IgD-negative memory B cell (primary cell): ENCODE results near the gene ATXN1. TPM values are rescaled to one million over a fixed set of nuclear protein-coding genes. Genes with fewer than 3 reads are reported as not detected.

ENCODE experiments used
- H3K27ac Mint-ChIP-seq, 3 donors: one replicate each; pipeline ENCODE4 v1.8.0; 2020 to 2022; ENCODE audit warnings: mild to moderate bottlenecking in 3 of 3, mixed read lengths in 3 of 3, moderate library complexity in 1 of 3
- H3K27me3 Mint-ChIP-seq: one replicate; pipeline ENCODE4 v1.8.0; 2021; ENCODE audit warnings: mixed read lengths
- H3K36me3 Mint-ChIP-seq: one replicate; pipeline ENCODE4 v1.8.0; 2020; ENCODE audit warnings: mild to moderate bottlenecking, mixed read lengths
- H3K4me1 Mint-ChIP-seq, 3 donors: one replicate each; pipeline ENCODE4 v1.8.0; 2020 to 2022; ENCODE audit warnings: mixed read lengths in 3 of 3, mild to moderate bottlenecking in 1 of 3
- H3K4me3 Mint-ChIP-seq, 4 donors: one replicate each; pipeline ENCODE4 v1.8.0; 2020 to 2022; ENCODE audit warnings: mild to moderate bottlenecking in 4 of 4, mixed read lengths in 4 of 4, moderate library complexity in 3 of 4
- H3K9me3 Mint-ChIP-seq, 3 donors: one replicate each; pipeline ENCODE4 v1.8.0; 2020 to 2021; ENCODE audit warnings: mixed read lengths in 3 of 3, mild to moderate bottlenecking in 1 of 3
- polyA plus RNA-seq: library from polyadenylated mRNA; unstranded; fragments of 300-500 nt; fragmentation: Illumina TruSeq; gene quantifications from one replicate; pipeline ENCODE4 v1.2.3, GENCODE V29; 2021

Gene ATXN1
- polyA plus RNA-seq, 1 donor from 2014 or later = 5.0 TPM

DNA sequence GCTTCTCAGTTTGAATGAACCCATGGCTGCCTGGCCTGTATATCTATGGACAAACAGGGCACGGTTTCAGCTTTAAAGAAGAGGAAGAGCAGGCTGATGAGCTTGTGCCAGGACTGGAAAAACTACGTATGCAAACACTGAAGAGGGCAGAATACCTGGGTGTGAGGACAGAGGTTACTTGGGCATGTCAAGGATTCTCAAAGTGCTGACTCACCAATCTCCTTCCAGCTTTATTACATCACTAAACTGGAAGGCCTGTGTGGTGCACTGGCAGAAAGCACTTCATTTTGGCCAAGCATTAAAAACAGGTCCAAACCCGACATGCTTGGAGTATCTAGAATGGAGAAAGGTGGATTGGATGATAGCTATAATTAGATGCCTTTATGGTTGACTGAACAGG is 427.7 kb downstream of the ATXN1 start:
- Mint-ChIP-seq H3K27me3 (no peaks in the 10 kb centered on the region), H3K27ac (no peak overlapping the region), H3K4me1 (peaks cover 5 to 10% (median 7%) of the 10 kb centered on the region in 3 donors), H3K4me3 (no peak overlapping the region), H3K36me3 (no peaks in the 10 kb centered on the region), H3K9me3 (no peaks in the 10 kb centered on the region)

- no peak overlapping the region for H3K4me3 Mint-ChIP-seq
- H3K27ac Mint-ChIP-seq = no peak overlapping the region
- H3K27me3 Mint-ChIP-seq = no peaks in the 10 kb centered on the region
- peaks cover 4 to 9% (median 4%) of the 10 kb centered on the region in 3 donors for H3K4me1 Mint-ChIP-seq
- no peaks in the 10 kb centered on the region for H3K9me3 Mint-ChIP-seq
- peaks cover 2% of the 10 kb centered on the region for H3K36me3 Mint-ChIP-seq
These were observed 429.1 kb downstream of the ATXN1 start for GRCh38 chr6:16332175-16332542.

GRCh38 chr6:16331384-16332174 is 429.7 kb downstream of the ATXN1 start:
- H3K27ac Mint-ChIP-seq = no peak overlapping the region
- no peaks in the 10 kb centered on the region for H3K9me3 Mint-ChIP-seq

DNA sequence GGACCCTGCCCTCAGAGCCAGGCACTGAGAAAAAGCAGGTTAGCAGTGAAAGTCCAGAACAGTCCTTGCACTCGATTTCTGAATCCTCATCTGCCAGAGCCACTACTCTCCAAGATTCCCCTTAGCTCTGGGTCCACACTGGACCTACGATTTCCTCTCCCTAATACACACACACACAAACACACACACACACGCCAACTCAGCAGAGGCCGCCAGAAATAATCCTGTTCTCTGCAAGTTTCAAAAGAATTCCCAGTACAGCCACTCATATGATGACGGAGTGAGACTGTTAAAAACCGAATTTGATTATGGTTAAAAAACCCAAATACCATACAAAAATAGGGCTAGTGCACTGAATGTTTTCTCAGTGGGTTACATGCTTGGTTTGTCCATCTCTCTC is 432.0 kb downstream of the ATXN1 start:
- Mint-ChIP-seq H3K4me1 (peaks cover 4 to 5% (median 4%) of the 10 kb centered on the region in 3 donors), H3K4me3 (no peak overlapping the region), H3K27me3 (no peaks in the 10 kb centered on the region), H3K27ac (peak overlapping the region in 1 of 3 donors; percentile 85), H3K36me3 (peaks cover 2% of the 10 kb centered on the region), H3K9me3 (peaks cover 0 to 2% (median 0%) of the 10 kb centered on the region in 3 donors)

More at GRCh38 chr6:16331384-16332174, 429.7 kb downstream of the ATXN1 start:
- H3K4me3 Mint-ChIP-seq = no peak overlapping the region
- peaks cover 4 to 8% (median 4%) of the 10 kb centered on the region in 3 donors for H3K4me1 Mint-ChIP-seq
- no peaks in the 10 kb centered on the region for H3K27me3 Mint-ChIP-seq
- peaks cover 2% of the 10 kb centered on the region for H3K36me3 Mint-ChIP-seq

- no peak overlapping the region for H3K4me3 Mint-ChIP-seq
- peaks cover 6 to 10% (median 8%) of the 10 kb centered on the region in 3 donors for H3K4me1 Mint-ChIP-seq
- H3K36me3 Mint-ChIP-seq = peaks cover 4% of the 10 kb centered on the region
- no peaks in the 10 kb centered on the region for H3K27me3 Mint-ChIP-seq
- H3K9me3 Mint-ChIP-seq = peaks cover 0 to 2% (median 0%) of the 10 kb centered on the region in 3 donors
- peak overlapping the region in 1 of 3 donors; percentile 71 for H3K27ac Mint-ChIP-seq
These were observed 433.4 kb downstream of the ATXN1 start for GRCh38 chr6:16327777-16328325.

GRCh38 chr6:16326971-16327776 is 434.1 kb downstream of the ATXN1 start:
- Mint-ChIP-seq H3K9me3 (peaks cover 0 to 2% (median 0%) of the 10 kb centered on the region in 3 donors), H3K36me3 (peaks cover 4% of the 10 kb centered on the region), H3K4me3 (no peak overlapping the region), H3K27ac (no peak overlapping the region), H3K4me1 (peaks cover 11 to 17% (median 15%) of the 10 kb centered on the region in 3 donors), H3K27me3 (no peaks in the 10 kb centered on the region)

DNA sequence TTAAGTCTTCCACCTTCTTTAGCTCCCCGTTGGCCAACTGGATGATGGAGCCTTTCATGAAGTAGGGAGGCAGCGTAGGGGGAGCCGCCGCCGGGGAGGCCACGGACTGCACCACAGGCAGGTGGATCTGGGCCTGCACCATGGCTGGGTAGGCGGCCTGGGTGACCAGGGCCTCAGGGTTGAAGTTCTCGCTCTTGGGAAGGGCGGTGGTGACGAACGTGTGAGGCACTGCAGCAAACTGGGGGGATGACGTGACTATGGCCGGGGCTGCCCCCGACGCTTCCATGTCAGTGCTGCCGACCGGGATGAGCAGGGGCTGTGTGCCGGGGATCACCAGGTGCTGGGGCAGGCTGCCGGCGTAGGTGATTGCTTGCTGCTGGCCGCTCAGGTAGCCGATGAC is 434.7 kb downstream of the ATXN1 start:
- H3K27ac Mint-ChIP-seq = peak overlapping the region in 1 of 3 donors; percentile 80

GRCh38 chr6:16324606-16325225 is 436.5 kb downstream of the ATXN1 start:
- Mint-ChIP-seq H3K27me3 (no peaks in the 10 kb centered on the region), H3K4me3 (no peak overlapping the region), H3K36me3 (peaks cover 4% of the 10 kb centered on the region), H3K4me1 (peaks cover 16 to 24% (median 23%) of the 10 kb centered on the region in 3 donors), H3K27ac (no peak overlapping the region), H3K9me3 (peaks cover 0 to 2% (median 0%) of the 10 kb centered on the region in 3 donors)

More for the DNA sequence above, 434.7 kb downstream of the ATXN1 start:
- peaks cover 0 to 2% (median 0%) of the 10 kb centered on the region in 3 donors for H3K9me3 Mint-ChIP-seq
- peaks cover 4% of the 10 kb centered on the region for H3K36me3 Mint-ChIP-seq
- H3K4me1 Mint-ChIP-seq = peaks cover 11 to 18% (median 16%) of the 10 kb centered on the region in 3 donors
- H3K4me3 Mint-ChIP-seq = no peak overlapping the region
- H3K27me3 Mint-ChIP-seq = no peaks in the 10 kb centered on the region

DNA sequence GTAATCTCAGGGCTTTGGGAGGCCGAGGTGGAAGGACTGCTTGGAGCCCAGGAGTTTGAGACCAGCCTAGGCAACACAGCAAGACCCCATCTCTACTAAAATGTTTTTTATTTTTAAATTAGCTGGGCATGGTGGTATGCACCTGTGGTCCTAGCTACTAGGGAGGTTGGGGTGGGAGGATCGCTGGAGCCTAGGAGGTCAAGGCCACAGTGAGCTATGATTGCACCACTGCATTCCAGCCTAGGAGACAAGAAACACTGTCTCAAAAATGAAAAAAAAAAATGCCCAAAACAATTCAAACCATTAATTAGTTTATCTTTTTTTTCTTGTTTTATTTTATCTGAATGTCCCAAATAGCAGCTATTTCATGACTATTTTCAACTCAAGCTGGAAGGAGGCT is 437.1 kb downstream of the ATXN1 start:
- Mint-ChIP-seq H3K9me3 (peaks cover 0 to 2% (median 0%) of the 10 kb centered on the region in 3 donors), H3K36me3 (peaks cover 4% of the 10 kb centered on the region), H3K27me3 (no peaks in the 10 kb centered on the region), H3K4me3 (no peak overlapping the region), H3K4me1 (peaks cover 13 to 24% (median 24%) of the 10 kb centered on the region in 3 donors), H3K27ac (no peak overlapping the region)

DNA sequence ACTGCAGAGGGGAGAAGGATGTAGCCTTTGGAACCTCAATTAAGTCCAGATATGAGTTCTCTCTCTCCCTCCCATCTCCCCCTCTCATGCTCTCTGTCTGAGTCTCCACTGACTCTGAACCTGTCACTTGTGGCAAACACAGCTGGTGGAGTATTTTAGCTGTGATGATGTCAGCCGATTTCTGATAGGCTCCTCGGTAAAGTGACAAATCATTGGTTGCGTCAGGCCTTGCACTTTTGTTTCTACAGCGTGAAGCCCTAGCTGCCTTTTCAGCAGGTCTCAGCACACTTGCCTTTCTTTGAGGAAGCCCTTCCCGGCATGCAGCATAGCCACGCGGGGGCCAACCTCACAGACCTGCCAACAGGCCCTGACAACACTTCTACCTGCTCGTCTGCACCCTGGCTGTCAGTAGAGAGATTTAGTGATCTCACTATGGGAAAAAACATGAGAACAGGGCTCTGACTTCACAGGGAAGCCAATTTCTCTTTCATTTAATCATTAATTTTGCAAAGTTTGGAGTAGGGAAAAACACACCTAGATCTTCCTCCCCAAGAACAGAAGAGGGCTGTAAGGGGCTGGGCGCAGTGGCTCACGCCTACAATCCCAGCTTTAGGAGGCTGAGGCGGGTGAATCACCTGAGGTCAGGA is 438.5 kb downstream of the ATXN1 start:
- Mint-ChIP-seq H3K27ac (peak overlapping the region; percentile 19 to 89 (median 50)), H3K4me3 (peak overlapping the region in 3 of 4 donors; percentile 0 to 74 (median 41)), H3K4me1 (peaks cover 16 to 27% (median 25%) of the 10 kb centered on the region in 3 donors), H3K36me3 (peaks cover 2% of the 10 kb centered on the region), H3K9me3 (peaks cover 0 to 2% (median 0%) of the 10 kb centered on the region in 3 donors), H3K27me3 (no peaks in the 10 kb centered on the region)

DNA sequence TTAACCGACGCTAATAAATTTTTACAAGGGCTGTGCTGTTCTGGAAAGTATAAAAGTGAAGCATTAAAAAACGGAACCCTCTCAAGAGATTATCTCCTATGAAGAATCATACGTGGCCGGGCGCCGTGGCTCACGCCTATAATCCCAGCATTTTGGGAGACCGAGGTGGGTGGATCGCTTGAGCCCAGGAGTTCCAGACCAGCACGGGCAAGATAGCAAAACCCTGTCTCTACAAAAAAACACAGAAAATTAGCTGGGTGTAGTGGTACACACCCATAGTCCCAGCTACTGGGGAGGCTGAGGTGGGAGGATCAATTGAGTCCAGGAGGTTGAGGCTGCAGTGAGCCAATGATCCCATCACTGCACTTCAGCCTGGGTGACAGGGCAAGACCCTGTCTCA is 439.4 kb downstream of the ATXN1 start:
- H3K9me3 Mint-ChIP-seq = peaks cover 0 to 2% (median 0%) of the 10 kb centered on the region in 3 donors
- no peak overlapping the region for H3K4me3 Mint-ChIP-seq
- no peaks in the 10 kb centered on the region for H3K27me3 Mint-ChIP-seq
- H3K4me1 Mint-ChIP-seq = peaks cover 20 to 29% (median 25%) of the 10 kb centered on the region in 3 donors
- H3K27ac Mint-ChIP-seq = no peak overlapping the region
- peaks cover 2% of the 10 kb centered on the region for H3K36me3 Mint-ChIP-seq

DNA sequence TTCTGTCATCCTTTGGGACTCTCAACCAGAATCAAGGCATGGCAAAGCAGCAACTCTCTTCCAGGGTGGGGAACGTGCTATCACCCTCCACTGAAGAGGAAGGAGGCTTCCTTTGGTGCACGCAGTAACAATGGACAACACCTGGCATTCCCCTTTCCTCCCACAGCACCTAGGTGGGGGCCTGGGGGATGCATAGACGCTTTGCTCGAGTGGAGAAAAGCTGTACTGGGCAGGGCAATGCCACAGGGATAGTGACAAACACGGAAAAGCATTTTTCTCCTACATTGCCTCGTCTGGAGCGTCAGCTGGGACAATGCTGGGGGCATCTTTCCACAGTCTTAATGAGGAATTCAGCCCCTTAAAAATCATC is 439.9 kb downstream of the ATXN1 start:
- Mint-ChIP-seq H3K36me3 (peaks cover 2% of the 10 kb centered on the region), H3K9me3 (peaks cover 0 to 2% (median 0%) of the 10 kb centered on the region in 3 donors), H3K4me3 (peak overlapping the region in 1 of 4 donors; percentile 43), H3K27me3 (no peaks in the 10 kb centered on the region), H3K27ac (no peak overlapping the region), H3K4me1 (peaks cover 23 to 32% (median 25%) of the 10 kb centered on the region in 3 donors)

DNA sequence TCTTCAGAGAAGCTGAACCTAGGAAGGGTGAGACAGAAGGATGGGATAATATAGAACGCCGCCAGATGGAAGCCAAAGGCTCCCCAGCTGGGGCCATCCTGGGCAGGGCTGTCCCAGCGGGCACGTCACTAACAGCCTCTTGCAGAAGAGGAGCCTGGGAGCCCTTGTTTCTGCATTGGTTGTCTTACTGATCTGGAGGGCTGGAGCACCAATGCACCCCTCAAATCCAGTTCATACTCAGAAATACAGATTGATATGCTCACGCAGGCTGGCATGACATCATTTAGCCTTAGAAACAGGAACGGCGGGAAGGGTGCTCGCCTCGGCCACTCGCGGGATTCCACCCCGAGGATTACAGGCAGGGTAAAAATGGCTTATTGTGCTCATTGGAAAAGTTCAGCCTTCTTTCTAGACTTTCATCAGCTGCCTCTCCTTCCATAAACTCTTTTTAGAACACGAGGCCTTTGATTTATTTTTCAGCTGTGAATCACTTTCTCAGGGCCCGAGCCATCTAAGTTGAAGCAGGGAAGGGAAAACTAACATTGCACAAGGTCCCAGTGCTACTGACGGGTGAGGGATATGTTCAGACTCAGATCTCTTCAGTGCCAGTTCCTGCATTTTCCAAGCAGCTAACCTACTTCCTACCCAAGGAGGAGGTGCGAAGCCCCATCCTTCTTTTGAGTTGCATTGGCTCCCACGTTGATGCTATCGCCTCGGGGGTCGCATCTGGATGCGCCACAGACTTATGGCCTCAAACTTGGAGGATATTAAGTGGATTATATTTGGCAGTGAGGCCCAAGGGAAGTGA is 440.5 kb downstream of the ATXN1 start:
- peaks cover 2% of the 10 kb centered on the region for H3K36me3 Mint-ChIP-seq
- peaks cover 23 to 32% (median 25%) of the 10 kb centered on the region in 3 donors for H3K4me1 Mint-ChIP-seq
- H3K4me3 Mint-ChIP-seq = peak overlapping the region in 2 of 4 donors; percentile 23 to 89
- H3K27me3 Mint-ChIP-seq = no peaks in the 10 kb centered on the region
- H3K27ac Mint-ChIP-seq = peak overlapping the region in 2 of 3 donors; percentile 13 to 73
- peaks cover 0 to 2% (median 0%) of the 10 kb centered on the region in 3 donors for H3K9me3 Mint-ChIP-seq
